Left cardiac atrium (tissue), 4 donors: ENCODE data around the gene KAT8. TPM values are rescaled to one million over a fixed set of nuclear protein-coding genes. Genes with fewer than 3 reads are reported as not detected.

ENCODE experiments used
- ATAC-seq, 2 donors: fragments of 200-7000 bp; cut with Tn5 transposase; one replicate each; pipeline ENCODE4 v1.9.1; 2020; ENCODE audit warnings: mild to moderate bottlenecking in 2 of 2, moderate library complexity in 2 of 2
- DNase-seq: peaks from one replicate; pipeline ENCODE4 v3.0.0-alpha.2; 2020
- intact Hi-C, 2 donors: fragments of 100-400 bp; cut with DNase I; formaldehyde crosslinking; loops; one replicate each; pipeline versions ENCODE4 v1.14.1 to v1.15.1; 2022 to 2023
- total RNA-seq, 2 donors: library from RNA; stranded (reverse); fragmentation: NEBNext Ultra II Directional; extraction: Animal tissue kit (Norgen Biotek cat#: 25700); gene quantifications; one replicate each; pipeline ENCODE4 v1.2.1, GENCODE V29; 2021
- donor health status: DM: no; HTN: yes; CAD: no.
- donor health status: DM: no; HTN: yes; CAD: no; lungs with severe emphysema.
- donor health status: DM: yes; HTN: yes; CAD: no.
- donor health status: Dilated cardiomyopathy.

The KAT8 gene
- total RNA-seq, 2 donors from 2014 or later = 57.3 to 74.1 TPM

DNA sequence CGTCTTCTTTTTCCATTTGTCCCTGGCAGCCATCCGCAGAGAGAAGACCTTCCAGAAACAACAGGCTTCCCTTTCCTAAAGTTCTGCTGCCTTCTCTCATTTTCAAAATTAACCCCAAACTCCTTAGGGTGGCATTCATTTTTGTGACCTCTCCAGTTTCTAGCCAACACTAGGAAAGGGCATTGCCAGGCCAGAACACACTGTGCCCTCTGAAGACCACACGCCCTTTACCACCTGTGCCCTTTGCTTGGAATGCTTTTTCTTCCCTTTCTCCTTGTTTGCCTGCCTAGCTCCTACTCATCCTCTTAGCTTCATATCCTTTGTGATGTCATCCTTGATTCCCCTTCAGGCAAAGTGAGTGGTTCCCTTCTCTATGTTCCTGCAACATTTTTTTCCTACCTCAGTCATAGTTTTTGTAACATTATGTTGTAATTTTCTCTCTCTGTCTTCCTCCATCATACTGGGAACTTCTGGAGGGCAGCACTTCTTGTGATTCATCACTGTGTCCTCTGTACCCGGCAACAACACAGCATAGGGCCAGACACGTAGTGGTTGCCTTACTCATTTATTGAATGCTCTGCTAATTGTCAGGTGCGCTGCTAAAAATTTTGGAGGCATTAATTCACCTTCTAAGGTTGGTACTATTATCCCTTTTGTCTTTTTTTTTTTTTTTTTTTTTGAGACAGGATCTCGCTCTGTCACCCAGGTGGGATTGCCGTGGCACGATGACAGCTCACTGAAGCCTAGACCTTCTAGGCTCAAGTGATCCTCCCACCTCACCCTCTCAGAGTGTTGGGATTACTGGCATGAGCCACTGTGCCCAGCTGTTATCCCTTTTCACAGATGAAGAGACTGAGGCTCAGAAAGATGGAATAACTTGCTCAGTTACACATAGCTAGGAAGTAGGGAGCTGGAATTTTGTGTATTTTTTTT lies 1.0 kb downstream of the KAT8 start:
- ATAC-seq (peak in 1 of 2 donors; percentile 34), DNase-seq (no peak)
- intact Hi-C loops = loop anchor here in 1 of 2 donors (1.0 kb wide), 1 partner anchor 24 kb away; no protein-coding TSS in a partner anchor

DNA sequence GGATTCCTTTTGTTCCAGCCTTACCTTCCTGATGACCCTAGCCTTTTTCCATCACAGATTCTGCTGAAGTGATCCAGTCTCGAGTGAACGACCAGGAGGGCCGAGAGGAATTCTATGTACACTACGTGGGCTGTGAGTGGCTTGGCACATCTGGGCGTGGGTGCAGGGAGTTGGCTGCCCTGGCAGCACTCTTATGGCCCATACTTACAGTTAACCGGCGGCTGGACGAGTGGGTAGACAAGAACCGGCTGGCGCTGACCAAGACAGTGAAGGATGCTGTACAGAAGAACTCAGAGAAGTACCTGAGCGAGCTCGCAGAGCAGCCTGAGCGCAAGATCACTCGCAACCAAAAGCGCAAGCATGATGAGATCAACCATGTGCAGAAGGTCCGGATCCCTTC lies 2.7 kb downstream of the KAT8 start:
- intact Hi-C loops = no loop called here
- no peak for DNase-seq
- no peak for ATAC-seq

- DNase-seq = no peak
- ATAC-seq = no peak
- intact Hi-C loops = no loop called here
These were observed 8.4 kb downstream of the KAT8 start for GRCh38 chr16:31125844-31126243.

DNA sequence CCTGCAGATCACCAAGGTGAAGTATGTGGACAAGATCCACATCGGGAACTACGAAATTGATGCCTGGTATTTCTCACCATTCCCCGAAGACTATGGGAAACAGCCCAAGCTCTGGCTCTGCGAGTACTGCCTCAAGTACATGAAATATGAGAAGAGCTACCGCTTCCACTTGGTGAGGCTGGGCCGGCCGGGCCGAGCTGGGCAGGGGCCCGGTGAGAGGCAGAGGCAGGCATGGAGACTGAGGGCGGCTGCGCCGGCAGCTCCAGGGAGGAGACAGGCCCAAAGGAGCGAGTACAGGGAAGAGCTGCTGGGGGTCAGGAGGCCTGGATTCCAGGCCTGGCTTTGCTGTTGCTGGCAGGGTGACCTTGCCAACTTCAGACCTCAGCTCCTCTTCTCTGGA lies 9.7 kb downstream of the KAT8 start:
- DNase-seq (no peak), ATAC-seq (no peak)
- intact Hi-C loops = no loop called here

DNA sequence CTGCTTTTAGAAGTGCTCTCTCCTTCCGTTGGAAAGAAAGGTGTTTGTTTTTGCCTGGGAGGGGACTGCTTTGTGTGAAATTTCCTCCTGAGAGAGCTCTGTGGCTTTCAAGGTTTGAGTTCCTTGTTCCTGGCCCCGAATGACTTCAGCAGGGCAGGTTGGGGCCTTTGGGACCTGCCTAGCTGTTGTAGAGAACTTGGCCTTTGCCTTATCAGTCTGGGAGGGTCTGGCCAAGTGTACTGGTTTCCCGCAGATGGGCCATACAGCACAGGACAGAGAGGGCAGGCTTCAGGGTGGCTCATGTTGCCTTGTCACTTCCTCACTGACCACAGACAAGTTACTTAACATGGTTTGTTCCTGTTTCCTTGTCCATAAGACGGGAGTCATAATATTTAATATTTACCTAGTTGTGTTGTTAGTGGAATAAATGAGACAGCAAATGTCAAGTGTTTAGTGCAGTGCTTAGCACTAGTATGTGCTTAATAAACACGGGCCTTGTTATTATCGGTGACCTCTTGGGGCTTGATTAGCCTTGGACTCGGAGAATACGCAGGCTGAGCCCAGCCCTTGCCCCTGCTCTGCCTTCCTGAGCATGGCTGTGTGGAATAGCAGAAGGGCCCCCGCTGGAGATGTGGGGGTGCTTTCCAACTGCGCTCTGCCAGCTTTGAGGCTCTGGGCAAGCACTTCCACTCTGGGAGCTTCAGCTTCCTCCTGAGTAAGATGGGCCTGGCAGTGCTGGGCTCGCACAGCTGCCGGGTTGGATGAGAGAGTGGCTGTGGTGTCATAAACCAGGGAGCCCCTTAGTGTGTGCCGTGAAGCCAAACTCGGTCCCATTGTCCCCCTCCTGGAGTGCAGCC lies 11.5 kb downstream of the KAT8 start:
- intact Hi-C loops = no loop called here
- ATAC-seq = peak; percentile 46 to 67
- peak; percentile 75 for DNase-seq

- DNase-seq (peak; percentile 81), ATAC-seq (peak; percentile 58 to 64)
- intact Hi-C loops = no loop called here
These were observed 12.3 kb downstream of the KAT8 start for GRCh38 chr16:31129568-31130335.

GRCh38 chr16:31130336-31130891 lies 12.9 kb downstream of the KAT8 start:
- no peak for DNase-seq
- intact Hi-C loops = no loop called here
- ATAC-seq = no peak

- intact Hi-C loops = no loop called here
- ATAC-seq = no peak
These were observed 13.4 kb downstream of the KAT8 start for GRCh38 chr16:31130899-31131298.

DNA sequence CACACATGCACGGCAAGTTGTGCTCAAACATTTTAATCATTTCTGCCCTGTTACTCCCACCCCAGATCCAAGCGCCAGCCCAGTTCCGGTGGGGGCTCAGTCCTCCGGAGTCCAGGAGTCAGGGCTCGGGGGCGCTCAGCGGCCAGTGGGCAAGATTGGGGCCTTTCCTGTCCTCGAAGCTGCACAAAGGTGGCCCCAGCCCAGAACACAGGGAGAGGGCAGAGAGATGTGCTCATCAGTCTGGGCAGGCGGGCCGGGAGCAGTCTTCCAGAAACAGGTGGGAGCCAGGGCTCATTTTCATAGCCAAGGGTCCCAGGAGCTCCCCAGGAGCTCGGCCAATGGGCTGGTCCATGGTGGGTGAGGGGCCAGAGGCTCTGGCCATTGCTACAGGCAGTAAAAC lies 14.0 kb downstream of the KAT8 start:
- no peak for ATAC-seq
- DNase-seq = no peak
- intact Hi-C loops = no loop called here

More at GRCh38 chr16:31130899-31131298, 13.4 kb downstream of the KAT8 start:
- DNase-seq = no peak

DNA sequence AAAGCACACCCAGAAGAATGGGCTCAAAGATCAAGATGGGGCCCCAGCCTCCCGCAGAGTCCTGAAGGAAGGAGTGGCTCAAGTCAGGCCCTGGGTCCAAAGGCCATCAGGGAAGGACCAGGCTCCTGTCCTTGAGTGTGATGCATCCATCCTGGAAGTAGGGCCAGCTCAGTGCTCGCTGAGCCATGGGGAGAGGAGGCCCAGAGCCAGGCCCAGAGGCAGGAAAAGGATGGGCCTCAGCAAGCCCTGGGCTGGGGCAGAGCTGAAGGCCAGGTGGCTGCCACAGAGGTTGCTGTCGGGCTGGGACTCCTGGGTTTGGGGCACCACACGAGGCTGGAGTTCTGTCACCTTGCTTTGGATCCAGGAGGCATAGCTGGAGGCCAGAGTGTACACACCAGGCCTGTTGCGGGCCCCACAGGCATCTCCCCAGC lies 14.4 kb downstream of the KAT8 start:
- ATAC-seq (no peak), DNase-seq (no peak)
- intact Hi-C loops = no loop called here

DNA sequence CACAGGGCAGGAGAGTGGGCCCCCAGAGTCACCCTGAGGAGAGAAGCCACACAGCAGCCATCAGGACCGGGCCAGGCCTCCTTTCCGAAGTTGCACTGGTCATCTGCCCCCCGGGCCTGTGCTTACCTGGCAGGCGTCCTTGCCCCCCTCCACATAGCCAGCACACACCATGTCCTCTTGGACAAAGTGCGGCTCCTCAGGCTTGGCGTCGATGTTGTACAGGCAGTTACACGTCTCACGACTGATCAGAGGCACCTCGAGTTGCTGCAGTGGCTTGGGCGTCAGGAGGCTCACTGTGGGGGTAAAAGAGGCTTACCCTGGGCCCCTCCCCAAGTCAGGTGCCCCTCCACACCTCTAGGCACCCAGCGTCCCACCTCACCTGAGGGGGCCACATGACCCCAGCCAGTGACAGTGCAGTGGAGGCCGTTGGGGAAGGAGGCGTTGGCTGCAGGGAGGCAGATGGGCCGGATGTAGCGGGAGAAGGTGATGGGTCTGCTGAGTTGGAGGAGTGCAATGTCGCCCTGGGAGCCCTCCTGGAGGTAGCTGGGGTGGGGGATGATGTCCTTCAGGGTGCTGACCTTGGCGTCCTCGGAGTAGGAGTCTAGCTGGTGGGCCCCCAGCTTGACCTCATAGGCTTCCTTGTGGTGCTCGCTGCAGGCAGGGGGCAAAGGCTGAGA lies 15.0 kb downstream of the KAT8 start:
- ATAC-seq = no peak
- intact Hi-C loops = no loop called here

DNA sequence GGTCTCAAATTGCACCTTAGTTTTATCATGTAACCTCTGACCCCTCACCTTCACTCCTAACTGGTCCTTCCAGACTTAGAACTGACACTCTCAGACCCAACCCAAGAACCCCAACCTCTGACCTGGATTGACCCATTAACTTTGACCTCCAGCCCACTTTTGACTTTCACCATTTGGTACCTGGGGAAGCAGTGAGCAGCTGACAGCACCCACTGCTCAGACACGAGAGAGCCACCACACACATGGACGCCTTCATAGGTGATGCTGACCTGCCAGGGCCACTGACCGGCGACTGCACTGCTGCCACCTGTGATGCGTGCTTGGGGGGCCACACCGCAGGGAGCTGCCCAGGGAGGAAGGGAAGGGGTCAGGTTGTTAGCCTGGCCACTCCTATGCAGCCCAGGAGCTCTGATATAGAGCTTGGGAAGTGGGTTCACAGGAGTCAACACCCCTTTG lies 15.6 kb downstream of the KAT8 start:
- DNase-seq = no peak
- no peak for ATAC-seq
- intact Hi-C loops = no loop called here

More for the DNA sequence above, 15.0 kb downstream of the KAT8 start:
- no peak for DNase-seq

- ATAC-seq (peak in 1 of 2 donors; percentile 13), DNase-seq (no peak)
- intact Hi-C loops = no loop called here
These were observed 16.7 kb downstream of the KAT8 start for GRCh38 chr16:31134091-31134571.

DNA sequence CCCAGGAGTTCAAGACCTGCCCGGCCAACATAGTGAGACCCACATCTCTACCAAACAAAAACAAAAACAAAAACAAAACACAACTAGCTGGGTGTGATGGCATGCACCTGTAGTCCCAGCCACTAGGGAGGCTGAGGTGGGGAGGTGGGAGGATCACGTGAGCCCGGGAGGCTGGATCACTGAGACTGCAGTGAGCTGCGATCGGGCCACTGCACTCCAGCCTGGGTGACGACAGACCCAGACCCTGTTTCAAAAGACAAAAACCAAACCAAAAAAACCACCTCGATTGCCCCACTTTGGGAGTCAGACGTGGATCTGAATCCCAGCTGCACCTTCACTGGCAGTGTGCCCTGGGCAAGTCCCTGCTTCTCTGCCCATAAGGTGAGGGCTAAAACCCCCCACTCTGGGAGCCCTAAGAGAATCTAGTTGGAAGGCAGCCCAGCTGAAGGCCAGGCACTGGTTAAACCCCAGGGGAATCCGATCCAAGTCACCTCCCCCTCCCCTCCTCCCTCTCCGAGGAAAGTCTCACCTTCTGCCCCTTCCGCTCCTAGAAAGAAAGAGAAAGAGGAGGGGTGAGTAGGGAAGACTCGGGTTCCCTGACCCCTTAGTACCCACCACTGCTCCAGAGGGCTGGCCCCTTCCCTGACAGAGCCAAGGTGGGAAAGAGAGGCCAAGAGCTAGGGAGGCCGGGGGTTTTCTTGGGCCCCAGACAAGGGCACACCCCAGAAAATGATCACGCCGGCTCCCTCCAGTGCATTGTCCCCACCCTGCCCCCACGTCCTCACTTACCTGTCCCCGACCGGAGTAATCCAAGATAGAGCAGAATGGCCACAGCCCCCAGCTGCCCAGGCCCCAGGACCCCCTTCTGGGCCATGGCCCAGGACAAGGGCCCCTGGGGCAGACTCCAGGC lies 17.4 kb downstream of the KAT8 start:
- DNase-seq = no peak
- no peak for ATAC-seq
- intact Hi-C loops = no loop called here

DNA sequence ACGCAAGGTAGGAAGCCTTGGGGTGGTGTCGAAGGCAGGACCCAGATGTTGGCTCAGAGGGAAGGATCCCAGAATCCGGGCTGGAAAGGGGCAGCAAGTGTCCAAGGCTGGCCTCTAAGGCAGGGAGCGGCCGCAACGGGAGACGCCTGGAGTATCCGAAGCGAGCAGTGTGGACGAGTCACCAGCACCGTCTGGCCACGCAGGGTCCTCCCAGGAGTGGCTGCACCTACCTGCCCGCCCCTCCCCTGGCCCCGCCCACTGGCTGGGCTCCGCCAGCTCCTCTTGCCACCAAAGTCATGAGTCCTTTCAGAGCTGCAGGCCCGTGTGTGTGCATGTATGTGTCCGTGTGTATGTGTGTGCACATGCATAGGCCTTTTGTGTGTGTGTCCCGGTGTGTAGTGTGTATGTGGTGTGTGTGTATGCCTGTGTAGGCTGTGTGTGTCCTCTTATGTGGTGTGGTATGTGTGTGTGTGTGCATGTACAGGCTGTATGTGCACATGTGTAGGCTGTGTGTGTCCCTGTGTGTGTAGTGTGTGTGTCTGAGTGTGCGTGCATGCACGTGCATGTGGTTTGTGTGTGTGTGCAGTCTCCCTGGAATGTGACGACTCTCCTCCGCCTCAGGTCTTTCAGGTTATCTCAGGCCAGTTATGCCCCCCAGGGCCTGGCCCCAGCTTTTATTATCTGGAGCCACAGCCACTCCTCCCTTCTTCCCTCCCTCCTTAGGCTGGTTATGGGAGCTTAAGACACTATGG lies 18.2 kb downstream of the KAT8 start, which contains the start of gene PRSS8:
PRSS8 (minus strand) TSS at position 193 of the 752 bp plus-strand sequence. CDS start 229 bp downstream, outside the sequence.
- ATAC-seq = no peak
- intact Hi-C loops = no loop called here
- no peak for DNase-seq

DNA sequence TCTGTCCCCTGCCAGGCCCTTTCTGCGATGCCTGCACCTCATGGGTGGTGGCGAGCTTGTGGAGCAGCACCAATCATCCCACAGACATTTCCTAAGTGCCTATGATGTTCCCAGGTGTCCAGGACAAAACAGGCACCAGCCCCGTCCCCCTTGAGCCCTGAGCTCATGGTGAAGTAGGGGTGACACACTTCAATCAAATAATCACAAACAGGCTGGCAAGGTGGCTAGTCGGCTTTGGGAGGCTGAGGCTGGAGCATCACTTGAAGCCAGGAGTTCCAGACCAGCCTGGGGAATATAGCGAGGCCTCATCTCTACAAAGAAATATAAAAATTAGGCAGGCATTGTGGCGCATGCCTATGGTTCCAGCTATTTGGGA lies 18.8 kb downstream of the KAT8 start:
- intact Hi-C loops = no loop called here
- no peak for DNase-seq
- ATAC-seq = no peak
